HEK293T (cell line): ENCODE results near the gene FARP1.

Experiments
- CTCF ChIA-PET: fragments of 350-600 bp; formaldehyde crosslinking; extraction: SDS; loops from one replicate; lab custom pipeline; 2021; ENCODE audit warnings: antibody characterized with exemption, inconsistent platforms; lab: Yijun Ruan, JAX
- POLR2A ChIA-PET: fragments of 350-600 bp; formaldehyde crosslinking; extraction: SDS; loops from one replicate; lab custom pipeline; 2020; ENCODE audit warnings: antibody characterized with exemption, inconsistent platforms; lab: Yijun Ruan, JAX
- DNase-seq: peaks from one replicate; pipeline ENCODE4 v3.0.0; 2012; ENCODE audit warnings: mixed read lengths; ENCODE audit errors: extremely low spot score
- ARNT ChIP-seq: fragments of 450-650 bp; IDR thresholded peaks from 2 replicates; pipeline ENCODE4 v1.6.1; 2017; ENCODE audit warnings: mild to moderate bottlenecking
- BHLHE40 ChIP-seq: fragments of 450-650 bp; IDR thresholded peaks from 2 replicates; pipeline ENCODE4 v1.6.1; 2016; ENCODE audit warnings: mild to moderate bottlenecking, moderate library complexity, borderline replicate concordance
- CTBP1 ChIP-seq: fragments of 450-650 bp; IDR thresholded peaks from 2 replicates; pipeline ENCODE4 v1.6.1; 2016; ENCODE audit warnings: borderline replicate concordance
- ELF4 ChIP-seq: fragments of 450-650 bp; IDR thresholded peaks from 2 replicates; pipeline ENCODE4 v1.6.1; 2017; ENCODE audit warnings: antibody characterized with exemption
- FOXA1 ChIP-seq: fragments of 450-650 bp; IDR thresholded peaks from 2 replicates; pipeline ENCODE4 v1.6.1; 2016; ENCODE audit warnings: mild to moderate bottlenecking
- FOXK2 ChIP-seq: fragments of 450-650 bp; IDR thresholded peaks from 2 replicates; pipeline ENCODE4 v1.6.1; 2016; ENCODE audit warnings: mild to moderate bottlenecking
- FOXM1 ChIP-seq: fragments of 450-650 bp; IDR thresholded peaks from 2 replicates; pipeline ENCODE4 v1.6.1; 2017; ENCODE audit warnings: mild to moderate bottlenecking, borderline replicate concordance
- HDGF ChIP-seq: fragments of 450-650 bp; IDR thresholded peaks from 2 replicates; pipeline ENCODE4 v1.6.1; 2017; ENCODE audit warnings: antibody characterized with exemption, borderline replicate concordance
- L3MBTL2 ChIP-seq: fragments of 450-650 bp; conservative IDR thresholded peaks from 2 replicates; pipeline ENCODE4 v1.6.1; 2016; ENCODE audit warnings: mild to moderate bottlenecking
- LEF1 ChIP-seq: fragments of 450-650 bp; IDR thresholded peaks from 2 replicates; pipeline ENCODE4 v1.6.1; 2017; ENCODE audit warnings: mild to moderate bottlenecking, borderline replicate concordance
- NFRKB ChIP-seq: fragments of 450-650 bp; IDR thresholded peaks from 2 replicates; pipeline ENCODE4 v1.6.1; 2016; ENCODE audit warnings: mild to moderate bottlenecking, moderate library complexity
- SP1 ChIP-seq: fragments of 450-650 bp; IDR thresholded peaks from 2 replicates; pipeline ENCODE4 v1.6.1; 2017
- SUZ12 ChIP-seq: fragments of 450-650 bp; IDR thresholded peaks from 2 replicates; pipeline ENCODE4 v1.6.1; 2016; ENCODE audit warnings: mild to moderate bottlenecking
- TARDBP ChIP-seq: fragments of 450-650 bp; IDR thresholded peaks from 2 replicates; pipeline ENCODE4 v1.6.1; 2016
- ZNF384 ChIP-seq: fragments of 450-650 bp; IDR thresholded peaks from 2 replicates; pipeline ENCODE4 v1.6.1; 2016
- TF ChIP-seq, protein P1 (sequence below): fragments of 450-650 bp; IDR thresholded peaks from 2 replicates; pipeline ENCODE4 v1.6.1; 2016

The FARP1 gene

DNA sequence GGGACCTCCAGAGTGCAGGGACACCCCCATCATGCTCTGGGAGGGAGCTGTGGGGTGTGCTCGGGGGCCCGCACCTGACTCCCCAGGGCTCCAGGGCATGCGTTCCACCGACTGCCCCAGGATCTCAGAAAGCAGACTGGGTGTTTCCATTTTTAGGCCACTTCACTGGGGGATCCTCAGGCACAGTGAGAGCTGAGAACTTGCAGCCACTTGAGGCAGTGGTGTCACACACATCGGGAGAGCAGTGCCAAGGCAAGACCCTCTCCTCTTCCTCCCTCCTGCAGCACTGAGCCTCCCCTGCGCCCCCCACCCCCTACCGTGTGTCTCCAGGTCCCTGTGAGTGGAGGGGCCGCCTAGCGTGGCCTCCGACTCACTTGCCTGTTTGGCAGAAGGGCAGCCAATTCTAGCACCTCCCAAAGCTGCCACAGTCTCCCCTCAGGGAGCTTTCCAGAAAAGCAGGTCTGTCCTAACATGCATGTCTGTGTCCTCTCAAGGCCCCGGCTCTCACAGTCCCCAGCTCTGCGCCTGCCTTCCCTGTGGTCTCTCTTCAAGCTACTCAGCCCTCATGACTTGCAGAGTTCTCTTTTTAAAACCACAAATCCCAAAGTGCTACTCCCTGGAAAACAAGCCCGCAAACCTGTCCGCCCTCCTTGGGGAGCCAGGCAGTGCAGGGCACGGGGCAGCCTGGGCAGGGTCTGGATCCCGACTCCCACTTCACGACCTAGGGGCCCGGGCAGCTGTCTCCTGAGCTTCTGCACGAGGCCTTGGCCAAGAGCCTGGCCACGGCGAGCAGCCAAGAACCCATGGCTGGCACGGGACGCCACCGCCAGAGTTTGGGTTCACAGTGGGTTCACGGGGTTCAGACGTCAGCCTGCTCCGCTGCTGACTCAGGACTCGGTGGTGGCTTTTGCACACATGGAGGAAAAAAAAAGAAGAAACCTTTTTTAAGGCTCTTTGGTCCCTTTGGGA is 339.9 kb downstream of the FARP1 start:
- TF ChIP-seq SP1, result no peak
- no peak for TF ChIP-seq BHLHE40
- no peak for TF ChIP-seq SUZ12
- CTCF ChIA-PET, result interaction anchor here (0.7 to 4.4 kb wide), 5 partner anchors 21 to 1541 kb away, joined by 3 to 15 read pairs (median 4); no protein-coding TSS in a partner anchor
- POLR2A ChIA-PET, result interaction anchor here (0.8 kb wide), 1 partner anchor 100 kb away, joined by 3 read pairs; no protein-coding TSS in a partner anchor
- no peak for DNase-seq

- ChIA-PET CTCF (interaction anchor here (1.0 to 4.4 kb wide), 4 partner anchors 17 to 169 kb away, joined by 3 to 15 read pairs (median 6); no protein-coding TSS in a partner anchor), POLR2A (interaction anchor here (1.4 to 1.6 kb wide), 3 partner anchors 11 to 45 kb away, joined by 3 to 7 read pairs (median 4); no protein-coding TSS in a partner anchor)
- no peak for DNase-seq
- TF ChIP-seq, protein P1, sequence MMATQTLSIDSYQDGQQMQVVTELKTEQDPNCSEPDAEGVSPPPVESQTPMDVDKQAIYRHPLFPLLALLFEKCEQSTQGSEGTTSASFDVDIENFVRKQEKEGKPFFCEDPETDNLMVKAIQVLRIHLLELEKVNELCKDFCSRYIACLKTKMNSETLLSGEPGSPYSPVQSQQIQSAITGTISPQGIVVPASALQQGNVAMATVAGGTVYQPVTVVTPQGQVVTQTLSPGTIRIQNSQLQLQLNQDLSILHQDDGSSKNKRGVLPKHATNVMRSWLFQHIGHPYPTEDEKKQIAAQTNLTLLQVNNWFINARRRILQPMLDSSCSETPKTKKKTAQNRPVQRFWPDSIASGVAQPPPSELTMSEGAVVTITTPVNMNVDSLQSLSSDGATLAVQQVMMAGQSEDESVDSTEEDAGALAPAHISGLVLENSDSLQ, result no peak
- TF ChIP-seq CTBP1, result no peak
- TF ChIP-seq ARNT, result no peak
- no peak for TF ChIP-seq FOXA1
- no peak for TF ChIP-seq BHLHE40
- no peak for TF ChIP-seq FOXK2
- TF ChIP-seq ELF4, result no peak
These were observed 340.9 kb downstream of the FARP1 start for GRCh38 chr13:98483601-98484288.

DNA sequence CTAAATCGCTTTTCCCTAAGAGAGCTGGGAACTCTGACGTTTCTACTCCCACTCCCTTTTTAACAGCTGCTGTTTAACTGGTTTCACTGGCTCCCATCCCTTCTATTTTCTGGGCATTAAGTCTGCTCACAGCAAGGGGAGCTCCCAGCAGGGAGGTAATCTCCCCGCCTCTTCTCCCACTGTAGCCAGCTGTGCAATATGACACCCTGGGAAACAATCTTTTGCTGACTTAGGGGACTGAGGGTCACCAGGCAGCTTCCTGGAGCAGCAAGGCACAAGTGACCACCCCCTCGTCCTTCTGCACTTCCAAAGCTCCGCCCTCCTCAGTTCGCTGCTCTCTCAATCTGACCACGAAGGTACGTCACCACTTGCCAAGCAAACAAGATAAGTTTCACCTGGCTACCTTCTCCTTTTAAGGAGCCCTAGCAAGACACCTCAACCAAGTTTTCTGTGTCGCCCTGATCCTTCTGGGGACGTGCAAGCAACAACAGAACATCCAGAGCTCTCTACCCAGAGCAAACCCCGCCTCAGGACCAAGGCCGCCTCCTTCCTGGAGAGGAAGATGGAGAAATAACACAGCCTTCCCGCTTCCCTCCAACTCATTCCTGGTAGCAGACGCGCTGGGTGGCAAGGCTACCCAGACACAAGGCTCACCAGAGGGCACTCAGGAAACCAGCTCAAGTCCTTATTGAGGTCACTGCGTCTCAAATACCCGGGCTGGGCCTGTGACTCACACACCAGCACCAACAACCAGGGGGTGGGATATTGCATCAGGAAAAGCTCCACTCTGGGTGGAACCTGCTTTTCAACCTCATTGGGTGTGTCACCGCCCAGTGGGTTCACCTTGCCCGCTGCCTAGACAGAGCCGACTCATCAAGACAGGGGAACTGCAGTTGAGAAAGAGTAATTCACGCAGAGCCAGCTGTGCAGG is 341.7 kb downstream of the FARP1 start:
- TF ChIP-seq FOXM1, result no peak
- TF ChIP-seq L3MBTL2, result no peak
- TF ChIP-seq SP1, result no peak
- no peak for TF ChIP-seq SUZ12
- TF ChIP-seq CTBP1, result no peak
- no peak for TF ChIP-seq ARNT
- no peak for TF ChIP-seq HDGF
- TF ChIP-seq ZNF384, result no peak
- TF ChIP-seq LEF1, result no peak
- TF ChIP-seq ELF4, result no peak
- TF ChIP-seq BHLHE40, result no peak
- TF ChIP-seq FOXK2, result no peak
- no peak for TF ChIP-seq TARDBP
- TF ChIP-seq NFRKB, result no peak
- CTCF ChIA-PET, result interaction anchor here (1.1 to 4.4 kb wide), 3 partner anchors 18 to 168 kb away, joined by 4 to 15 read pairs (median 8); no protein-coding TSS in a partner anchor
- POLR2A ChIA-PET, result interaction anchor here (1.4 to 1.6 kb wide), 3 partner anchors 10 to 44 kb away, joined by 3 to 7 read pairs (median 4); no protein-coding TSS in a partner anchor
- DNase-seq, result peak; percentile 45

DNA sequence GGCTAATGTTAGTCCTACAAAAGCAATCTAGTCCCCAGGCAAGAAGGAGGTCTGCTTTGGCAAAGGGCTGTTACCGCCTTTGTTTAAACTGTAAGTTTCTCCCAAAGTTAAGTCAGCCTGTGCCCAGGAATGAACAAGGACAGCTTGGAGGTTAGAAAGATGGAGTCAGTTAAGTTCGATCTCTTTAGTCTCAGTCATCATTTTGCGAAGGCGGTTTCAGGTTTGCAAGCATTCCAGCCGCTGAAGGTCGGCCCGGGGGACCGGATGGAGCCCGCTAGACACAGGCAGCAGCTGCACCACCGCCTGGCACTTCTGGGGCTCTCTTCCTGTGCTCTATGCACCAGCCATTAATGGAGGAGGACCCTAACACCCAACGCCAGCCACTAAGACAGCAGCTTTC is 342.7 kb downstream of the FARP1 start:
- no peak for DNase-seq
- TF ChIP-seq FOXK2, result no peak
- no peak for TF ChIP-seq L3MBTL2
- ChIA-PET POLR2A (interaction anchor here (1.6 kb wide), 1 partner anchor 43 kb away, joined by 3 read pairs; no protein-coding TSS in a partner anchor), CTCF (interaction anchor here (1.2 to 4.4 kb wide), 3 partner anchors 56 to 167 kb away, joined by 4 to 15 read pairs (median 8); no protein-coding TSS in a partner anchor)

- POLR2A ChIA-PET, result no interaction called here
- no peak for DNase-seq
- CTCF ChIA-PET, result interaction anchor here (1.2 kb wide), 1 partner anchor 108 kb away, joined by 4 read pairs; no protein-coding TSS in a partner anchor
- no peak for TF ChIP-seq LEF1
- no peak for TF ChIP-seq BHLHE40
- no peak for TF ChIP-seq ZNF384
- TF ChIP-seq SUZ12, result no peak
- no peak for TF ChIP-seq FOXA1
- TF ChIP-seq FOXM1, result no peak
- no peak for TF ChIP-seq NFRKB
- no peak for TF ChIP-seq FOXK2
- no peak for TF ChIP-seq SP1
- TF ChIP-seq ELF4, result no peak
- no peak for TF ChIP-seq L3MBTL2
- no peak for TF ChIP-seq CTBP1
- no peak for TF ChIP-seq ARNT
- TF ChIP-seq, protein P1, result no peak
- TF ChIP-seq HDGF, result no peak
- no peak for TF ChIP-seq TARDBP
These were observed 343.5 kb downstream of the FARP1 start for GRCh38 chr13:98486412-98486811.

GRCh38 chr13:98487016-98487415 is 344.1 kb downstream of the FARP1 start:
- POLR2A ChIA-PET, result no interaction called here
- no peak for DNase-seq
- CTCF ChIA-PET, result no interaction called here
- TF ChIP-seq NFRKB (no peak), HDGF (no peak), ELF4 (no peak), SUZ12 (no peak)
